Activated CD4-positive, alpha-beta T cell treated with anti-CD3 and anti-CD28 coated beads, Interleukin-2, amount 10 ng/mL, durations not matched to agents 24 days and 14 days (primary cell): ENCODE measurements around the gene CLEC4C. TPM values are rescaled to one million over a fixed set of nuclear protein-coding genes. Genes with fewer than 3 reads are reported as not detected.
"Not testable (repeated sequence)": the region's sequence is repeated elsewhere in the genome, so short reads cannot be mapped to it uniquely, and the experiment has no call there.

Experiments
- DNase-seq: peaks from one replicate; pipeline ENCODE4 v3.0.0; 2022
- H3K27ac Mint-ChIP-seq: one replicate; pipeline ENCODE4 v1.8.0; 2022; ENCODE audit warnings: mild to moderate bottlenecking, mixed read lengths
- H3K27me3 Mint-ChIP-seq: one replicate; pipeline ENCODE4 v1.8.0; 2022; ENCODE audit warnings: mixed read lengths
- H3K36me3 Mint-ChIP-seq: one replicate; pipeline ENCODE4 v1.8.0; 2022; ENCODE audit warnings: low read depth, mild to moderate bottlenecking, mixed read lengths
- H3K4me1 Mint-ChIP-seq: one replicate; pipeline ENCODE4 v1.8.0; 2021; ENCODE audit warnings: mixed read lengths
- H3K4me3 Mint-ChIP-seq: one replicate; pipeline ENCODE4 v1.8.0; 2022; ENCODE audit warnings: mild to moderate bottlenecking, moderate library complexity, mixed read lengths
- H3K9me3 Mint-ChIP-seq: one replicate; pipeline ENCODE4 v1.8.0; 2021; ENCODE audit warnings: mixed read lengths
- intact Hi-C: fragments of 100-400 bp; cut with micrococcal nuclease; formaldehyde crosslinking; loops from one replicate; pipeline ENCODE4 v1.15.1; 2023
- total RNA-seq: library from RNA; stranded (reverse); gene quantifications from 2 replicates; pipeline ENCODE4 v1.2.3, GENCODE V29; 2022

Gene CLEC4C
- total RNA-seq, 1 donor from 2014 or later = not detected

DNA sequence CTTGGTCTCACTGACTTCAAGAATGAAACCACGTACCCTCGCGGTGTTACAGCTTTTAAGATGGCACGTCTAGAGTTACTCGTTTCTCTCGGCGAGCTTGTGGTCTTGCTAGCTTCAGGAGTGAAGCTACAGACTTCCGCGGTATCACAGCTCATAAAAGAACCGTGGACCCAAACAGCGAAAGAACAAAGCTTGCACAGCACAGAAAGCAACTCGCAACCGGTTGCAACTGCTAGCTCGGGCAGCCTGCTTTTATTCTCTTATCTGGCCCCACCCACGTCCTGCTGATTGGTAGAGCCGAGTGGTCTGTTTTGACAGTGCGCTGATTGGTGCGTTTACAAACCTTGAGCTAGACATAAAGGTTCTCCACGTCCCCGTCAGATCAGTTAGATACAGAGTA, 4.2 kb upstream of the CLEC4C start:
- H3K36me3 Mint-ChIP-seq = no peaks in the 10 kb centered on the region
- no peak overlapping the region for H3K4me3 Mint-ChIP-seq
- H3K27me3 Mint-ChIP-seq = no peaks in the 10 kb centered on the region
- H3K27ac Mint-ChIP-seq = no peak overlapping the region
- intact Hi-C loops = no loop called here
- no peaks in the 10 kb centered on the region for H3K9me3 Mint-ChIP-seq
- DNase-seq = no peak
- peaks cover 2% of the 10 kb centered on the region for H3K4me1 Mint-ChIP-seq

DNA sequence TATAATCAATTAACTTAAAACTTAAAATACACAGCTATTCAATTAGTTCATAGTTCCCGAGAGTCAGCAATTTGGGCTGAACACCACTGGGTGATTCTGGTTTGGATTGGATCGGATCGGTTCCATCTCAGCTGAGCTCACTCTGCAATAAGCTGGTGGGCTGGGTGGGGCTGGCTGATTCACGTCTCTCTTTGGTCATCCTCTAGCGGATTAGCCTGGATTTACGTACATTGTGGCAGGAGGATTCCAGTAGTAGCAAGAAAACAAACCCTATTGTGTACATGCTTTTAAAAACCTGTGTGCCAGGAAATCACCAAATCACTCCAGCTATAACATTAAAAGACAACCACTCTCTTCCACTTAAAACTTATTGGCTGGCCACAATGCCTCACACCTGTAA, 3.2 kb upstream of the CLEC4C start:
- Mint-ChIP-seq H3K27me3 (no peaks in the 10 kb centered on the region), H3K4me3 (no peak overlapping the region), H3K27ac (no peak overlapping the region), H3K9me3 (no peaks in the 10 kb centered on the region), H3K36me3 (no peaks in the 10 kb centered on the region), H3K4me1 (no peaks in the 10 kb centered on the region)
- DNase-seq = no peak
- intact Hi-C loops = no loop called here

- H3K4me1 Mint-ChIP-seq = no peaks in the 10 kb centered on the region
Measured at GRCh38 chr12:7749442-7749841, 2.3 kb upstream of the CLEC4C start.

GRCh38 chr12:7748852-7749251, 1.7 kb upstream of the CLEC4C start:
- H3K36me3 Mint-ChIP-seq = no peaks in the 10 kb centered on the region
- H3K9me3 Mint-ChIP-seq = no peaks in the 10 kb centered on the region
- H3K4me3 Mint-ChIP-seq = no peak overlapping the region
- intact Hi-C loops = no loop called here
- H3K4me1 Mint-ChIP-seq = no peaks in the 10 kb centered on the region
- H3K27ac Mint-ChIP-seq = no peak overlapping the region
- DNase-seq = no peak
- H3K27me3 Mint-ChIP-seq = no peaks in the 10 kb centered on the region

More at GRCh38 chr12:7749442-7749841, 2.3 kb upstream of the CLEC4C start:
- no peak for DNase-seq
- Mint-ChIP-seq H3K27me3 (no peaks in the 10 kb centered on the region), H3K27ac (no peak overlapping the region), H3K36me3 (no peaks in the 10 kb centered on the region), H3K9me3 (no peaks in the 10 kb centered on the region), H3K4me3 (no peak overlapping the region)
- intact Hi-C loops = no loop called here

GRCh38 chr12:7732993-7733392, 14.2 kb downstream of the CLEC4C start:
- H3K27ac Mint-ChIP-seq = no peak overlapping the region

DNA sequence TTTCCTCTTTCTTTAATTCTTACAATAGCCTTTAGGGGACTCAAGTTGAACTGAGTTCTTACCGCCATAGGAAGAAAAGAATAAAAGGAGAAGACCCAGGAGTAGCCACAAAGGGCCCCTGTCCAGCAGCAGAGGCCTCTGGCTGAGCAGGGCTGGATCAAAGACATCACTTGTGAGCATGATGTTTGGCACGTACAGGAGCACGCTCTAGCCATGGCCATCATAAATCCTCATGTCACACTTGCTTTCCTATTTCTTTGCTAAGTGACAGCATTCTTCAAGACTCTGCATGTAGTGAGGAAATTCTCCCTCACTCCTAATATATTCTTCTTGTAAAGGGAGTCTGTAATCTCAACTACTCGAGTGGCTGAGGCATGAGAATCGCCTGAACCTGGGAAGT, 15.7 kb downstream of the CLEC4C start:
- no peak for DNase-seq
- Mint-ChIP-seq H3K4me3 (no peak overlapping the region), H3K9me3 (no peaks in the 10 kb centered on the region), H3K36me3 (no peaks in the 10 kb centered on the region), H3K27ac (no peak overlapping the region), H3K4me1 (no peaks in the 10 kb centered on the region), H3K27me3 (no peaks in the 10 kb centered on the region)
- intact Hi-C loops = no loop called here

More at GRCh38 chr12:7732993-7733392, 14.2 kb downstream of the CLEC4C start:
- no peak for DNase-seq
- H3K27me3 Mint-ChIP-seq = no peaks in the 10 kb centered on the region
- no peak overlapping the region for H3K4me3 Mint-ChIP-seq
- H3K4me1 Mint-ChIP-seq = no peaks in the 10 kb centered on the region
- no peaks in the 10 kb centered on the region for H3K9me3 Mint-ChIP-seq
- intact Hi-C loops = no loop called here
- no peaks in the 10 kb centered on the region for H3K36me3 Mint-ChIP-seq

GRCh38 chr12:7730984-7731383, 16.2 kb downstream of the CLEC4C start:
- H3K36me3 Mint-ChIP-seq, DNase-seq, H3K4me3 Mint-ChIP-seq, H3K4me1 Mint-ChIP-seq, H3K9me3 Mint-ChIP-seq, H3K27me3 Mint-ChIP-seq, intact Hi-C loops, H3K27ac Mint-ChIP-seq: not testable (repeated sequence)

GRCh38 chr12:7729746-7730145, 17.4 kb downstream of the CLEC4C start:
- intact Hi-C loops = no loop called here
- Mint-ChIP-seq H3K4me3 (no peak overlapping the region), H3K36me3 (no peaks in the 10 kb centered on the region), H3K9me3 (no peaks in the 10 kb centered on the region), H3K4me1 (no peaks in the 10 kb centered on the region), H3K27ac (no peak overlapping the region), H3K27me3 (no peaks in the 10 kb centered on the region)
- no peak for DNase-seq

DNA sequence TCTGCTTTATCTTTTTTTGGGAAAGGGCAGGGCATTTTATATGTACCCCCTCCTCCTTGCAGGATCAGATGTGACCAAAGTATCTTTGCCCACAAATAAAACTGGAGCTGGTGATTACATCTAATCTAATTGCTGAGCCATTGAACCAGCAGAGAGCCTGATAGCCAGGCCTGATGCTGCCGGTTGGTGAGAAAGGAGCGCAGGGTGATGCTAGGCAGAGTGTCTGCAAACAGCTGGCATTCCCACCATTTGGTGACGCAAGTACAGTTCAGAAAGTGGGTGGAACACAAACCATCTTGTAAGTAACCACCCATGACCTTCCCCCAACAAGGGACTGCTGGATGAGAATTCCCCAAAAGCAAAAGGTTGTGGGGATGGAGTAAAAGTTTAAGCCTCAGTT, 23.2 kb downstream of the CLEC4C start:
- no peaks in the 10 kb centered on the region for H3K27me3 Mint-ChIP-seq
- no peak overlapping the region for H3K4me3 Mint-ChIP-seq
- no peaks in the 10 kb centered on the region for H3K36me3 Mint-ChIP-seq

GRCh38 chr12:7719946-7720730, 27.0 kb downstream of the CLEC4C start:
- Mint-ChIP-seq H3K27me3 (no peaks in the 10 kb centered on the region), H3K4me3 (no peak overlapping the region), H3K4me1 (no peaks in the 10 kb centered on the region), H3K36me3 (no peaks in the 10 kb centered on the region), H3K27ac (no peak overlapping the region), H3K9me3 (no peaks in the 10 kb centered on the region)
- intact Hi-C loops = no loop called here
- no peak for DNase-seq

More for the DNA sequence above, 23.2 kb downstream of the CLEC4C start:
- DNase-seq = no peak
- H3K27ac Mint-ChIP-seq = no peak overlapping the region
- H3K4me1 Mint-ChIP-seq = no peaks in the 10 kb centered on the region
- intact Hi-C loops = no loop called here
- no peaks in the 10 kb centered on the region for H3K9me3 Mint-ChIP-seq

DNA sequence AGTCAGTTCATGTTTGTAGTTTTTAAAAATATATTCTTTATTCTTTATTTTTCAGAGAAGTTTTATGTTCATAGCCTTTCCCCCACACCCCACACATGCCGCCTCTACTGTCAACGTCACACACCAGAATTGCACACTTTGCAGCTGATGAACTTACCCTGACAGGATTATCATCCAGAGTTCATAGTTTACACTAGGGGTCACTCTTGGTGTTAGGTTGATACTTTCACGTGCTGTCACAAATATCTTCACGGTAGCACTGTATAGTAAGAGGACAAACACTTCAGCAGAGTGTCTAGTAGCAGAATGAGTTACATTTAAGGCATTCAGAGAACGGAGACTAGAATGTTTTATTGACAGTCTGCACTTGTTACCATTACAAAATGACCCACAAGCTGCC, 30.8 kb downstream of the CLEC4C start:
- intact Hi-C loops = no loop called here
- Mint-ChIP-seq H3K4me3 (no peak overlapping the region), H3K9me3 (no peaks in the 10 kb centered on the region), H3K36me3 (no peaks in the 10 kb centered on the region), H3K4me1 (no peaks in the 10 kb centered on the region), H3K27me3 (no peaks in the 10 kb centered on the region), H3K27ac (no peak overlapping the region)
- DNase-seq = no peak

- no peak overlapping the region for H3K4me3 Mint-ChIP-seq
- no peak overlapping the region for H3K27ac Mint-ChIP-seq
- intact Hi-C loops = no loop called here
- no peaks in the 10 kb centered on the region for H3K36me3 Mint-ChIP-seq
- H3K27me3 Mint-ChIP-seq = no peaks in the 10 kb centered on the region
- no peak for DNase-seq
- no peaks in the 10 kb centered on the region for H3K4me1 Mint-ChIP-seq
- H3K9me3 Mint-ChIP-seq = no peaks in the 10 kb centered on the region
Measured at GRCh38 chr12:7712841-7713442, 34.2 kb downstream of the CLEC4C start.

DNA sequence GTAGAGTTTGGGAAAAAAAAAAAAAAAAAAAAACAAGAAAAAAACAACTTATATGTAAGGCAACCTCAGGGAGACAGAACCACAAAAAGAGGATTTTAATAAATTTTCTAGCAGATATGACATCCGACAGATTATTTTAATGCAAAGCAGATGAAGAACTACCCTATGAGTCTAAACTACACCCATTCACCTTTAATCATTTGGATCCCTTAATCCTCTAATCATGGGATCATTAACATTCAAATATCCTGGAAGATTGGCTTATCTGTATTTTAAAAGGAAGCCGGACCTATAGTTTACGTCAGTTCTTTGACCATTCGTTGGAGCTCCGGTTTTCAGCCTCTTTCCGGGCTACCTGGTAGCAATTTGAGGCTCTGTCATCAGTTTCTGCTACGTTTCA, 36.0 kb downstream of the CLEC4C start, which contains the start of gene DPPA3:
Gene DPPA3 (plus strand): TSS at position 301 of the 400 bp plus-strand sequence. CDS start 138 bp downstream, outside the sequence.
- Mint-ChIP-seq H3K9me3 (no peaks in the 10 kb centered on the region), H3K4me3 (no peak within 1 kb of the TSS), H3K27me3 (no peaks in the 10 kb centered on the region), H3K36me3 (no peaks in the 10 kb centered on the region), H3K27ac (no peak within 1 kb of the TSS), H3K4me1 (no peaks in the 10 kb centered on the region)
- intact Hi-C loops = no loop called here
- DNase-seq = no peak

DNA sequence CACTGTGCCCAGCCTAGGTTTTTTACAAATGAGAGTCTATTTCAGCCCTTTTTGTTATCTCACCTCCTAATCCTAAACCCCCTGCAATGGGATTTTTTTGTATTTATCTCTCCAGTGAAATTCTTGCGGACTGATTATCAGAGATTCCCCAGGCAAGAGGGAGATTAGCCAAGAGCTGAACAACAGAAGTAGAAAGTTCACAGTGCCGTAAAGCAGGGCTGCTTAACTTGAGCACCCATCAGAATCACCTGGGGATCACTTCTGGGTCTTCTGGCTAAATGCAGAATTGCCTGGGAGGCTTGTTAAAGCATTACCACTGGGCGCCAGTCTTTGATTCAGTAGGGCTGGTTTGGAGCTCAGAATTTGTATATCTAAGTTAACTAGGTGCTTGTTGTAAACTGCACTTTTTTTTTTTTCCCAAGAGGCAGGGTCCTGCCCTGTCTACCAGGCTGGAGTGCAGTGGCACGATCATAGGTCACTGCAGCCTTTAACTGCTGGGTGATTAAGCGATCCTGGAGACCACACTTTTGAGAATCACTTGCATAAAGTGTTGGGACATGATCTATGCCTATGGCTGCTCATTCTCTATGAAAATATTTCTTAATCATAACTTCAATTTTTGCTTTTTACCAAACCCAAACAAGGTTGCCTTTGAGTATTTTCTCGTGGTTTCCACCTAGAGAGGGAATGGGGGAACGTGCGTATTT, 37.1 kb downstream of the CLEC4C start:
- intact Hi-C loops = no loop called here
- no peak overlapping the region for H3K4me3 Mint-ChIP-seq
- no peak overlapping the region for H3K27ac Mint-ChIP-seq
- DNase-seq = no peak
- H3K36me3 Mint-ChIP-seq = no peaks in the 10 kb centered on the region
- no peaks in the 10 kb centered on the region for H3K27me3 Mint-ChIP-seq
- H3K4me1 Mint-ChIP-seq = no peaks in the 10 kb centered on the region
- no peaks in the 10 kb centered on the region for H3K9me3 Mint-ChIP-seq
